PC-9 (cell line): Measurements from ENCODE around the gene MTUS2.

Experiments used
- EZH2 ChIP-seq: fragments of 200-600 bp; sonication (generic); IDR thresholded peaks from 2 replicates; pipeline ENCODE4 v1.8.0; 2017; ENCODE audit warnings: antibody characterized with exemption, low read depth
- TF ChIP-seq, protein P1 (sequence below): fragments of 200-600 bp; sonication (generic); conservative IDR thresholded peaks from 2 replicates; pipeline ENCODE4 v1.6.1; 2017; ENCODE audit warnings: mixed run types, antibody characterized with exemption, mild to moderate bottlenecking, moderate library complexity

DNA sequence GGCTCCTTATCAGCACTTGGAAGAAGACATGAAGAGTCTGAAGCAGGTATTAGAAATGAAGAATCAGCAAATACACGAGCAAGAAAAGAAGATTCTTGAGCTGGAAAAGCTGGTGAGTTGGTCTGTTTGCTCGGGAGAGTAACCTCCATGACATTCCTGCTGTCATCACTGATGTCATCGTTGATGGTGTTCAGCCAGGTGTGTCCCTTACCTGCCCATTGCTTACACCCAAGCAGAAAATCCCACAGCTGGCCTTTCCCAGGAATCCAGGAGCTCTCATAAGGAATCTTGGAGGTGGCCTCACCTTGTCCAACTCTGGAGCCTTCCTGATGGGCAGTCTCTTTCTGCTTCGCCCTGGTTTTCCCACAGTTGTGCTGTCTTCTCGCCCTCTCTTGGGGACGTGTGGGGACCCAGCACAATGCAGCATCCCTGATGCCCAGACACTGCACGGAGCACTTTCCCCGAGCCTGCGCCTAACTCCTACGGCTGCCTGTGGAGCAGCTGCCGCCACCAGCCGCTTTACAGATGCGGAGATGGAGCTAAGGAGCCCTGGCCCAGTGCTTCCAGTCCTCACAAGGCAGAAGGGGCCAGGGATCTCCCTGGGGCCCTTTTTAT, 678.4 kb downstream of the MTUS2 start:
- TF ChIP-seq, protein P1, sequence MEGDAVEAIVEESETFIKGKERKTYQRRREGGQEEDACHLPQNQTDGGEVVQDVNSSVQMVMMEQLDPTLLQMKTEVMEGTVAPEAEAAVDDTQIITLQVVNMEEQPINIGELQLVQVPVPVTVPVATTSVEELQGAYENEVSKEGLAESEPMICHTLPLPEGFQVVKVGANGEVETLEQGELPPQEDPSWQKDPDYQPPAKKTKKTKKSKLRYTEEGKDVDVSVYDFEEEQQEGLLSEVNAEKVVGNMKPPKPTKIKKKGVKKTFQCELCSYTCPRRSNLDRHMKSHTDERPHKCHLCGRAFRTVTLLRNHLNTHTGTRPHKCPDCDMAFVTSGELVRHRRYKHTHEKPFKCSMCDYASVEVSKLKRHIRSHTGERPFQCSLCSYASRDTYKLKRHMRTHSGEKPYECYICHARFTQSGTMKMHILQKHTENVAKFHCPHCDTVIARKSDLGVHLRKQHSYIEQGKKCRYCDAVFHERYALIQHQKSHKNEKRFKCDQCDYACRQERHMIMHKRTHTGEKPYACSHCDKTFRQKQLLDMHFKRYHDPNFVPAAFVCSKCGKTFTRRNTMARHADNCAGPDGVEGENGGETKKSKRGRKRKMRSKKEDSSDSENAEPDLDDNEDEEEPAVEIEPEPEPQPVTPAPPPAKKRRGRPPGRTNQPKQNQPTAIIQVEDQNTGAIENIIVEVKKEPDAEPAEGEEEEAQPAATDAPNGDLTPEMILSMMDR = no peak
- no peak for TF ChIP-seq EZH2
